Panc1 (cell line): ENCODE data around the gene RPS6KA3.

Experiments used
- CTCF ChIP-seq: fragments of 450-650 bp; IDR thresholded peaks from 2 replicates; pipeline ENCODE4 v1.5.1; 2017; ENCODE audit warnings: mild to moderate bottlenecking
- POLR2AphosphoS5 ChIP-seq: IDR thresholded peaks from 2 replicates; pipeline ENCODE4 v1.6.1; 2012; ENCODE audit warnings: mild to moderate bottlenecking, low read depth, low read length, moderate library complexity
- REST ChIP-seq, 2 experiments: IDR thresholded peaks; 2 replicates each; pipeline ENCODE4 v1.6.1; 2011 to 2012; ENCODE audit warnings: low read depth in 2 of 2, control low read depth in 1 of 2, low read length in 1 of 2, mild to moderate bottlenecking in 1 of 2, moderate library complexity in 1 of 2; ENCODE audit not compliant: insufficient read depth in 1 of 2
- SIN3A ChIP-seq: IDR thresholded peaks from 2 replicates; pipeline ENCODE4 v1.6.1; 2012; ENCODE audit warnings: low read depth, mild to moderate bottlenecking, low read length, moderate library complexity, borderline replicate concordance; ENCODE audit not compliant: insufficient read depth
- TCF7L2 ChIP-seq: IDR thresholded peaks from 2 replicates; pipeline ENCODE4 v1.6.1; 2011; ENCODE audit warnings: mild to moderate bottlenecking, low read depth, low read length, inconsistent platforms

- no peak for TF ChIP-seq CTCF
- no peak for TF ChIP-seq POLR2AphosphoS5
- no peak for TF ChIP-seq REST (IDR thresholded peaks at IDR 0.05; ENCODE audit: insufficient read depth in 1 of 2, low read depth in 2 of 2, low read length in 1 of 2)
- no peak for TF ChIP-seq SIN3A
- TF ChIP-seq TCF7L2 = no peak
These were observed 106.8 kb downstream of the RPS6KA3 start for GRCh38 chrX:20159797-20160385.
